ENCODE data around the gene ARFGEF3.

ARFGEF3 gene

GRCh38 chr6:138231381-138231886 lies 69.7 kb downstream of the ARFGEF3 start:
- H3K4me3 ChIP-seq (ENCODE audit: low read depth, low read length) = no peak overlapping the region

GRCh38 chr6:138234363-138234762 lies 72.6 kb downstream of the ARFGEF3 start:
- Histone ChIP-seq H3K27me3 (0 out of 2 replicates have a peak, but pooled peaks cover 6% of the 10 kb centered on the region), H3K4me1 (no peaks in the 10 kb centered on the region), H3K9me3 (no peaks in the 10 kb centered on the region), H3K4me3 (ENCODE audit: low read depth, low read length) (no peak overlapping the region), H3K36me3 (no peaks in the 10 kb centered on the region)
- DNase-seq = no peak
- no peak for TF ChIP-seq CTCF (IDR thresholded peaks at IDR 0.05; ENCODE audit: low read depth, low read length)

More at GRCh38 chr6:138231381-138231886, 69.7 kb downstream of the ARFGEF3 start:
- no peak for TF ChIP-seq CTCF (IDR thresholded peaks at IDR 0.05; ENCODE audit: low read depth, low read length)
- no peaks in the 10 kb centered on the region for H3K36me3 ChIP-seq
- no peak for DNase-seq
- H3K27me3 ChIP-seq = 0 out of 2 replicates have a peak, but pooled peaks cover 6% of the 10 kb centered on the region
- no peaks in the 10 kb centered on the region for H3K4me1 ChIP-seq
- no peaks in the 10 kb centered on the region for H3K9me3 ChIP-seq

GRCh38 chr6:138235205-138235604 lies 73.5 kb downstream of the ARFGEF3 start:
- DNase-seq = no peak
- 0 out of 2 replicates have a peak, but pooled peaks cover 6% of the 10 kb centered on the region for H3K27me3 ChIP-seq
- no peak for TF ChIP-seq CTCF (IDR thresholded peaks at IDR 0.05; ENCODE audit: low read depth, low read length)

GRCh38 chr6:138235693-138236092 lies 74.0 kb downstream of the ARFGEF3 start:
- H3K36me3 ChIP-seq = no peaks in the 10 kb centered on the region
- H3K4me1 ChIP-seq = no peaks in the 10 kb centered on the region
- no peak for DNase-seq
- TF ChIP-seq CTCF (IDR thresholded peaks at IDR 0.05; ENCODE audit: low read depth, low read length) = no peak
- 0 out of 2 replicates have a peak, but pooled peaks cover 4% of the 10 kb centered on the region for H3K27me3 ChIP-seq
- H3K4me3 ChIP-seq (ENCODE audit: low read depth, low read length) = no peak overlapping the region
- H3K9me3 ChIP-seq = no peaks in the 10 kb centered on the region

More at GRCh38 chr6:138235205-138235604, 73.5 kb downstream of the ARFGEF3 start:
- Histone ChIP-seq H3K36me3 (no peaks in the 10 kb centered on the region), H3K4me3 (ENCODE audit: low read depth, low read length) (no peak overlapping the region), H3K4me1 (no peaks in the 10 kb centered on the region), H3K9me3 (no peaks in the 10 kb centered on the region)

GRCh38 chr6:138237463-138237862 lies 75.7 kb downstream of the ARFGEF3 start:
- no peak for DNase-seq
- Histone ChIP-seq H3K9me3 (no peaks in the 10 kb centered on the region), H3K27me3 (0 out of 2 replicates have a peak, but pooled peaks cover 3% of the 10 kb centered on the region), H3K36me3 (no peaks in the 10 kb centered on the region), H3K4me3 (ENCODE audit: low read depth, low read length) (no peak overlapping the region), H3K4me1 (no peaks in the 10 kb centered on the region)
- no peak for TF ChIP-seq CTCF (IDR thresholded peaks at IDR 0.05; ENCODE audit: low read depth, low read length)

- Histone ChIP-seq H3K9me3 (no peaks in the 10 kb centered on the region), H3K27me3 (0 out of 2 replicates have a peak, but pooled peaks cover 3% of the 10 kb centered on the region), H3K4me1 (no peaks in the 10 kb centered on the region), H3K4me3 (ENCODE audit: low read depth, low read length) (no peak overlapping the region), H3K36me3 (no peaks in the 10 kb centered on the region)
- TF ChIP-seq CTCF (IDR thresholded peaks at IDR 0.05; ENCODE audit: low read depth, low read length) = no peak
- no peak for DNase-seq
Observed at GRCh38 chr6:138238368-138238767, 76.6 kb downstream of the ARFGEF3 start.

Data from BE2C (cell line).